GM21390 (cell line): ENCODE data around the gene SPATA12.

ENCODE experiments used
- ATAC-seq: cut with Tn5 transposase; IDR thresholded peaks from one replicate; pipeline ENCODE4 v1.9.1; 2021; ENCODE audit not compliant: unreplicated experiment

The SPATA12 gene

DNA sequence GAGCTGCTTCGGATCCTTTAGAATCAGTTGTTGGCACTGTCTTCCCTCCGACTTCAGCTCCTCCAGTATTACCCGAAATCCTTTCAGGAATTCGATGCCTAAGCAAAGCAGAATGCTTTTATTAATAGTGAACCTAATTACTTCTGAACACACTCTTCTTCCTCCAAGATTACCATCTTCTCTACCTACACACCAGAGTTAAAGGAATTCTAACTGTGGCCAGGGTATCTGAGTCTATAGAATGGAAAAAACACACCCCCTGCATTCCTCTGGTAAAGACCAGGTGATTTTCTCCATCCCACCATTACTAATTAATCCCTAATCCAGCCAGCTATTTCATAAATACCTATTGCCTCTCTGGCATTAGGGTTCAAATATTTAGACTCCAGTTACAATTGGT, 49.8 kb downstream of the SPATA12 start:
- no peak for ATAC-seq

DNA sequence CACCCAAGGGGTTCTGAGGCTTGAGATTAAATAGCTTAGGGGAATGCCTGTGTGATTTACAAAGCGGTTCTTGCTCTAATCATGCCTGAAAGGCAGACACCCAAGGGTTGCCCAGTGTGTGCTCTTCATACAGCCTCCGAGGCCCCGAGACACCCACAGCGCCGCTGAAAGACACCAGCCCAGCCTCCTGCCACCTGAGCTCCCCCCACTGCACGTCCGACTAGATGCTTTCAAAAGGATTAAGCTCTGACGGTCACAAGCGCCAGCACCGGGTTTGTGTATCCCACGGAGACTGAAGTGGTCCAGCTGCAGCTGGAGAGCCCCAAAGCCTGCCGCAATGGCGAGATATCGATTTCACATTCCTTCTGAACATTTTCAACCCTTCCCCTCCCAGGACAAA, 50.3 kb downstream of the SPATA12 start:
- ATAC-seq, result no peak

DNA sequence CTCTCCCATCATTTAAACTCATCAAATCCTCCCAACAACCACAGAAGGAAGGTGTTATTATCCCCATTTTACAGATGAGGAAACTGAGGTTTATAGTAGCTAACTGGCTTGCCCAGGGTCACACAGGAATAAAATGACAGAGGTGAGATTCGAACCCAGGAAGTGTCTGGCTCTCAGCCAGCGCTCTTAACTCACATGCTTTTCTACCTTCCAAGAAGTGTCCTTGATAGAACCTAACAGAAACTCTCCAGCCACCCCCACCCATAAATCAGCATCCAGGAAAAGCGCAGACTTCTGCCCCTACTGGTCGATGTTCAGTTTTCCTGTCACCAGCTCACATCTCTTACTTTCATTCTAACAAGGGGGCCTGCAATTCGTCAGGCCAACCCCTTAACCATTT, 51.7 kb downstream of the SPATA12 start:
- no peak for ATAC-seq

DNA sequence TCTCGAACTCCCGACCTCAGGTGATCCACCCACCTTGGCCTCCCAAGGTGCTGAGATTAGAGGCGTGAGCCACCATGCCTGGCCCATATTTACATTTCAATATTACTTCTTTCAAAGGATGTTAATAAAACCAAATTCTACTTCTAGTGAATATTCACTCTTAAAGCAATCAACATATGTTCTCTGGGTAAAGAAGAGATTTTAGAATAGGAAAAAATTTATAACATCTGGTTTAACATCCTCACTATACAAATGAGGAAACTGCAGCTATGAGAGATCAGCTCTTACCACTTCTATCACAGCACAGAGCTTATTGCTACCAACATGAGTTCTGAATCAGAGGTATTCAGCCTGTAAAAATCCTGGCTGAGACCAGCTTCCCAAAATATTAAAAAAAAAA, 56.0 kb downstream of the SPATA12 start:
- ATAC-seq, result no peak

DNA sequence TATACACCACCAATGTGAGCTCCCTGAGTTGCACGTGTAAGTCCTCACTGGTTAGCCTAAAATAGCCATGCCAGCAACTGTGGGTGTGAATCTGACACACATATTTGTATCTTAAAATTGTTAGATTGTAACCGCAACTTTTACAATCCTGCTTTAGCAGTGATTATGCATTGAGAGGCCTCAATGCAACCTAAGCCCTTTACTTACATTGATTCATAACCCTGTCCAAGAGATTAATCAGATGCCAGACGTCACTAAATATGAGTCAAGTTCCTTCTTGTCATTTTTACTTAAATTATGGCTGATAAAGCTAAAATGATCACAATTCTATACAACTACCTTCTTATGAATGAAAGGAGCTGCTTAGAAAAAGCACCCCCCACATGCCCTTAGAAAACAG, 57.8 kb downstream of the SPATA12 start:
- no peak for ATAC-seq

DNA sequence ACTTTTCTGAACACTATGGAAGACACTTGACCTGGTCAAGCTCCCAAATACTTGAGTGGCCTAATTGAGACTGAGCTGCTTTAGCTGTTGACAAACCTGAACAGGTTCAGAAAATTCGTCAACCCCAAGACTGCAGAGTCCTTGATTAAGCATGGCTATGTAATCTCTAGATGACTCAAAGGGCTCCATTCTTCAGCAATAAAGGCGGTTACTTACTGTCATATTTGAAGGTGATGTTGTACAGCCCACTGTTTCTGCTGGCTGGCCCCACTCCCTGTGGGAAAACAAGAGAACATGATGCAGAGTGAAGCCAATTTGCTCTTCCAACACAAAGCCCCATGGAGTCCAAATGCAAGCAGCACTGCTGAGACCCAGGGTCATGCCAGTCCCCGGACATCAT, 59.6 kb downstream of the SPATA12 start:
- no peak for ATAC-seq

DNA sequence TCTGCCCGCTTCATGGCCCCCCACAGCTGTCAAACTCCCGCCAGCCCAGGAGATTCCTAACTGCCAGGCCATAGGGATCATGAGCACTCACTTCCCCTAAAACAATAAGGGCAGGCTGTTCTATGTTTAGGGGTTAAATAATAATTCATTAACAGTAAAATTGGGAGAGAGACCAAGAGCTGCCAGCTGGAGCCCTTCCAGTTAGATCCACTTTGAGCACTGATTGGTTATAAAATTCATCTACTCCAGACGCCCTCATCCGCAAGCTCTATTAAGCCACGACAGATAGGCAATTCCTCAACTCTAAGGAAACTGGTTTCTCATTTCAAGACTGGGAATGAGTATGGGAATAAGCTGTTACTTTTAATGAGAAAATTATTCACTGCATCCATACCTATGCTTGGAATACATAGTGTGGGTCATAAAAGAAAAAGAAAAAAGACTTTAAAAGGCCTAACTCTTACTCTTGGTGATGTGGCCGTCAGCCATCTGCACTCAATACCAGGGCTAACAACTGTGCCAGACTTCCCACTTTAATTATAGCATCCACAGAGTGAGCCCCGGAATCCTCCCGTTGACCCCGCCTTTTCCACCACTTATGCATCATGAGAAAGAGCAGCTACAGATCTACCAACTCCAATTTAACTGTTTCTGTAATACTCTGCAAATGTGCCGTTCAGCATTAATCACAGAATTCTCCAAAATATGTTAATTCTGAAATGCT, 60.1 kb downstream of the SPATA12 start:
- no peak for ATAC-seq
